Gastrocnemius medialis (tissue), 4 donors: Measurements from ENCODE around the gene ZNF710.

Source experiments
- CTCF ChIP-seq, 5 experiments: fragments of 450-650 bp in 3 of 5; fragments of 200-600 bp in 2 of 5; sonication (generic) in 2 of 5; IDR thresholded peaks in 4 of 5; conservative IDR thresholded peaks in 1 of 5; 1 replicate in 4 of 5; 2 replicates in 1 of 5; pipeline ENCODE4 v1.5.1; 2016 to 2019; ENCODE audit warnings: antibody characterized with exemption in 5 of 5, mild to moderate bottlenecking in 3 of 5, moderate library complexity in 3 of 5
- POLR2A ChIP-seq, 2 donors: fragments of 450-650 bp; IDR thresholded peaks; one replicate each; pipeline ENCODE4 v1.6.1; 2017; ENCODE audit warnings: antibody characterized with exemption in 2 of 2, mild to moderate bottlenecking in 2 of 2, moderate library complexity in 2 of 2

- TF ChIP-seq CTCF (IDR thresholded peaks at IDR 0.05 in 4 of 5, conservative IDR thresholded peaks at IDR 0.05 in 1 of 5) (no peak), POLR2A (IDR thresholded peaks at IDR 0.05) (no peak)
Observed at GRCh38 chr15:90019611-90020010, 18.5 kb downstream of the ZNF710 start.
